Measurements from ENCODE around the gene HNF1B.
"Not testable (repeated sequence)": the region's sequence is repeated elsewhere in the genome, so short reads cannot be mapped to it uniquely, and the experiment has no call there.

HNF1B gene

DNA sequence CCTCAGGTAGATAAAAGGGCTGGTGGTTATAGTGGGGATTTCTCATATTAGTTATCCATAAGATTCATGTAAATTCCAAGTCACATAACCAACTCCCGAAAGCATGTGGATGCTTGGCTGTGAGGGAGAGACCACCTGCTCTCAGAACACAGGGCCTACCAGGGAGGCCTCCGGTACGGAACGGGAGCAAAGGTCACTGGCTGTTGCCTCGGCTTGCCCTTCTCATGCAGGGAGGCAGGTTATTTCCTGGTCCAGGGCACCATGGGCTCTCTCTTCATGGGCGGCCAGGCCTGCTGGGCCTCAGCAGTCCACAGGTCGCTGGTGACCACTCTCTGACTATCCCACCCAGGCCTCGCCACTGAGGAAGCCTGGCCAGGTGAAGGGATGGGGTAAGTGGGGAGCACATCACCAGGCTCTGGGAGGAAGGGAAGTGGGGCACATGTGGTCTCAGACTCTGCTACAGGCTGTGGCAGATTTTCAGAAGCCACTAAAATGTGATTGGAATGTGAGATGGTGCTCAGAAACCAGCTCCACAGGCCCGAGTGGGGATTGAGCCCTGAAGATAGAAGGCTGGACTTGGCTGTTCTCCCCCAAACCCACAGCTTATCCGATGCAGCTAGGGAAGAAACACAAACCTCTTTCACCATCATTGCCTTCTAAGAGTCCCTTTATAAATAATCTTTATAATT is 45.4 kb downstream of the HNF1B start:
- no peak for DNase-seq

DNA sequence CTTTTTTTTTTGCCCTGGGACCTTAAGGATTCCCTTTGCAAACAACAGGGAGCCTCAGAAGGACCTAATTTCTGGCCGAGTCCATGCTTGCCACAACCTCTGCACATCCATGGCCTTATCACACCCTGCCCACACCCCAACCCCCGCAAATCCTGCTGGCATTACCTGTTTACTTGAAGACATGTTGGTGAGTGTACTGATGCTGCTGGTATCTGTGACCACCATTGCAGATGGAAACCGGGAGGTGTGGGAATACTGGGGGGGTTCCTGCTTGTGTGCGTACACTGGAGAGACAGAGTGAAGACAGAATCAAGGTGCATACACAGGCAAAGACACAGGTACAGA is 46.0 kb downstream of the HNF1B start:
- DNase-seq: no peak

DNA sequence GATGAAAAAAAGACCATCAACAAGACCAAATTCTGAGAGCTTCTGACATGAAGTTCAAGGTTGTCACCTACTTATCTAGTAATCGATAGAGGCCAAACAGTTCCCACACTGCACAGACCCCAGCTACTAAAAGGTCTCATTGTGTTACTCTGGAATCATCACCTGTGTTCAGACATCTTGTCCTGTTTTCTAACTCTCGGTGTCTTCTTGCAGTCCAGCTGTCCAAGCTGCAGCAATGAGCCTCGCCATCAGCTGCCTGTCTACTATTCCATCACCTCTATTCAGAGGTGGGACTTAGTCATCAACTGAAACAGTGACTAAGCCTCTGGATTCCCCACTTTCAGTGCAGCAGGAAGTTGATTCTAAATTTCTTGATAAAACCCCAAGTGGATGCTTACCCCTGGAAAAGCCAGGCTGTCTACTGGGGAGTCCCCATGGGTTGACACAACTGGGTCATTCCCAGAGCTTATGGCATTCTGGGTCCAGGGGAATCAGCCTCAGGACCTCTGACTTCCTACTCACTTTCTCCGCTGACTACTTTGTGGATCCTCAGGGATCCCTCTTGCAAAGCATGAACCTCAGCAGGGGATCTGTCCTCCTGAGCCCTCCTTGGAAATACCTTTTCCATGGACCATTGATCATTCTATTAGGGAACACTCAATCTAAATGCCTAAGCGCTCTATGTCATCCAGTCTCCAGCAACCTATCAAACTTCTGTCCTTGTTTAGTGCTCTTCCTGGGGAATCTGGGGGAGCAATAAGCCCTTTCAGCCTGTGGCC is 46.5 kb downstream of the HNF1B start:
- no peak for DNase-seq

DNA sequence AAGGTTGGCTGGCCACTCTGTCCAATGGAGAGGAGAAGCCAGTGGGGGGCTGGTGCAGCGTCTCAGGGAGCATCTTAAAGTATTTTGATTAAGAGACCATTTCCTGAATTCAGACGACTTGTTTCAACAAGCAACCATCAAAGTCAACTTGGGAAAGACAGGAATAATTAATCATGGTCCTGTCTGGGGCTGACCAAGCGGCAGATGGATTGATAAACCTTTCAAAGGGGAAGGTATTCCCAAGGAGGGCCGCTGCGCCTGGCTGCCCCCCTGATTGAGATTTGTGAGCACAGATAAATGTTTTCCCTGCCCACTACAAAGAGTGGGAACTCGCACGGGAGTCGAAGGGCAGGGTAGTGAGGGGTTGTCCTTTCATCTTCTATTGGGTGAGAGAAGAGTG is 47.5 kb downstream of the HNF1B start:
- no peak for DNase-seq

DNA sequence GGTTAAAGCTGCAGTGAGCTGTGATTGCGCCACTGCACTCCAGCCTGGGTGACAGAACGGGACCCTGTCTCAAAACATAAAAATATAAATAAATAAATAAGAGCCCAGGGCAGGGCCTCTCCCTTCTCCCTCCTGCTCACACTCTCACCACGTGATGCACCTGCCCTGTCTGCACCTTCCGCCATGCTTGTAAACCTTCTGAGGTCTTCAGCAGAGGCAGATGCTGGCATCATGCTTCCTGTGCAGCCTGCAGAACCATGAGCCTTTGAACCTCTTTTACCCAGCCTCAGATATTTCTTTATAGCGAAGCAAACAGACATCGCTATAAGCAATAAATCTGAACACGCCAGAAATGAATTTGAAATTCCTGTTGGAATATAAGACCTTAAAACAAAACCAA is 48.5 kb downstream of the HNF1B start:
- DNase-seq: no peak

DNA sequence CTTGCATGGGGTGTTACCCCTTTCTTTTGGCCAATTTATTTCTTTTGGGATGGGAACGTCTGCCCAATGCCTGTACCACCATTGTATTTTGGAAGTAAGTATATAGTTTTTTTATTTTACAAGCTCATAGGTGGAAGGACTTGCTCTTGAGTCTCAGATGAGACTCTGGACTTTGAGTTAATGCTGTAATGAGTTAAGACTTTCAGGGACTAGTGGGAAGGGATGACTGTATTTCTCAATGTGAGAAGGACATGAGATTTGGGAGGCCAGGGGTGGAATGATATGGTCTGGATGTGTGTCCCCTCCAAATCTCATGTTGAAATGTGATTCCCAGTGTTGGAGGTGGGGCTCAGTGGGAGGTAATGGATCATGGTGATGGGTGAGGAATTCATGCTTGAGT is 49.1 kb downstream of the HNF1B start:
- DNase-seq: no peak

DNA sequence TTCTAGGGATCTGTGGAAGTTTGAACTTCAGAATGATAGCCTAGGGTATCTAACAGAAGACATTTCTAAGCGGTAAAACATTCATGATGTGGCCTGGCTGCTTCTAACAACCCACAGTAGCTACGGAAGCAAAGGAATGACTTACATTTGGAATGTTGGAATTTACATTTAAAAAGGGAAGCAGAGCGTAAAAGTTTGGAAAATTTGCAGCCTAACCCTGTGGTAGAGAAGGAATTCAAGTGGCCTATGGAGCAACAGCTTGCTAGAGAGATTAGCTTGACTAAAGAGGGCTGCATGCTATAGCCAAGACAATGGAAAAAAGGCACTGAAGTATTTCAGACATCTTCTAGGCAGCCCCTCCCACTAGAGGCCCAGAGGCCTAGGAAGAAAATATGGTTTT is 50.1 kb downstream of the HNF1B start:
- DNase-seq: no peak

DNA sequence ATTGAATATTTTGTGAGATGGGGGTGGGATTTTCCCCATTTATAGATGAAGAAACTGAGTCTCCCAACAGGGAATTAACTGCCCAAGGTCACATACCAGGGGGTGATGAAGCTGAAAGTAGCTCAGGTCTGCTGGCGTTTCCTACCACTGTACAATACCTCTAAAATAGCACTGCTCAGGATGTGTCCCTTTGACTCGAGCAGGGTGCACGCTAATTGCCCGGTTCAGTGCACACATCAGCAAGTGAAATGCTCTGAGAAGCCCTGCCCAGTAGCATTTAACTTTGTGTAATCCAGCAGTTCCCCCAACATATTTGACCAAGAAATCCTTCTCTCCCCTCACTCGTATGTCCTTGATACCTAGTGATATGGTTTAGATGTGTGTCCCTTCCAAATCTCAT is 51.5 kb downstream of the HNF1B start:
- DNase-seq: no peak

DNA sequence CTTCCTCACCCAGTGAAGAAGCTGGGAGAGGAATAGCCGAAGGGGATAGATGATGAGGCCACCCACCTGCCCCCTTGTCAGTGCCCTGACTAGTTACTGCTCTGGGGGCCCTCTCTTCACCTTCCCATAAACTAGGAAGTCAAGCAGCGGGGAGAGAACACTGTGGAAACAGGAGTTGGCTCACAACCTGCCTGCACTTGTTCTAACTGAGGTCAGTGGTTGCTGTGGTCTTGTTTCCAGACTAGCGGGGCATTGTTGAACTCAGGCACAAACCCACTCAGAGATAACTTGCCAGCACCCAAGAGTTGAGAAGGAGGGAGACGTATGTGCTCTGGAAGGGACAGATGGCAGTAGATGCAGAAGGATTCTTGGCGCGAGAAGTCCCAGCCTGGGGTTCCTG is 53.1 kb downstream of the HNF1B start:
- DNase-seq: no peak

DNA sequence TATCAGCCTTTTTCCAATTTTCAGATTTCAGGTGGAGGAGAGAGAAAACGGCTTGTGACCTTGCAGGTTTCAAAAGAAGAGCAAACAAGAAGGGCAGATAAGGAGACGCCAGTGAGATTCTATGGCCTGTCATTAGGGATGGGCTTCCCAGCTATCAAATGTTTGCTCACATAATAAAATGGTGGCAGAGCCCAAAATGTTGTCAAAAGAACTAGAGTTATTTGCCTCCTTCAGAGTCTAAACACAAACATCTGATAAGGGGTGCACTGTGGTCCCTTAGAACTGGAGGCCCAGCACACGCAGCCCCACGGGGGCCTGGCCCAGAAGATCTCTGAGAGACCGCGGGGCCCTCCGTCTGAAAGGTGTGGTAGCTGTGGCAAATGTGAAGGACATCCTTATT is 55.5 kb downstream of the HNF1B start:
- no peak for DNase-seq

DNA sequence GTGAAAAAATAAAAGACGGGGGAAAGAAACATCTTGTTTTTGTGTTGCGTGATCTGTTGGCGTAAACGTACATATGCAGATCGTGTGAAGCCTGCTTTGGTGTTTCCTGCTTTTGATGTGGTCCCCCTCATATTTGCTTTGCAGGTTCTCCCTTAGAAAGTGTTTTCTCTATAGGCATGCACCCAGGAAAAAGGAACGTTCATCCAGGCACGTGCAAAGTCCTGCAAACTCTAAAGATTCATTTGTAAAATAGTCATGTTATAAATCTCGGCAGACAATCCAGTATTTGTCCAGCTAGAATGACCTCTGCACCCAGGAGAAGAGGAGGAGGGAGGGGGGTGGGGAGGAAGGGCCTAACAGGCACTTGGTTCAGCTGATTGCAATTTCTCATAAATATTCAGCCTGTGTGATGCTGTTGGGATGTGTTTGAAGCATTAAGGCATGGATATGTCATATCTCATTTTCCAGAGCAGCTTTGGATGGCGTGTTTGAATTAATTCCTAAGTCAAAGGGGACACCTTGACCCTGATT is 61.3 kb downstream of the HNF1B start:
- no peak for DNase-seq

DNA sequence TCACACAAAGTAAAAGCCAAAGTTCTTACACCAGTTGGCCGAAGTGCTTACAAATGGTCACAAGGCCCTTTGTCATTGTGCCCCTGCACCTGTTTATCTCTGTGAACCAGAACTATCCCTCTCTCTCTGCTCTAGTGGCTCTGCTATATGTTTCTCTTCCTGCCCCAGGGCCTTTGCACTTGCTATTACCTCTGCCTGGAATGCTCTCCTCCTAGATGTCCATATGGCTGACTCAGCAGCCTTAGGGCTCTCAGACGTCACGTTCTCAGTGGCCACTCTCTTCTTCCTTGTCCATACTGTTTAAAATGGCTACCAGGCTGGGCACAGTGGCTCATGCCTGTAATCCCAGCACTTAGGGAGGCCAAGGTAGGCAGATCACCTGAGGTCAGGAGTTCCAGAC is 62.9 kb downstream of the HNF1B start:
- DNase-seq: no peak

DNA sequence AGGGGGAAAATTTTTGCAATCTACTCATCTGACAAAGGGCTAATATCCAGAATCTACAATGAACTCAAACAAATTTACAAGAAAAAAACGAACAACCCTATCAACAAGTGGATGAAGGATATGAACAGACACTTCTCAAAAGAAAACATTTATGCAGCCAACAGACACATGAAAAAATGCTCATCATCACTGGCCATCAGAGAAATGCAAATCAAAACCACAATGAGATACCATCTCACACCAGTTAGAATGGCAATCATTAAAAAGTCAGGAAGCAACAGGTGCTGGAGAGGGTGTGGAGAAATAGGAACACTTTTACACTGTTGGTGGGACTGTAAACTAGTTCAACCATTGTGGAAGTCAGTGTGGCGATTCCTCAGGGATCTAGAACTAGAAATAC is 64.9 kb downstream of the HNF1B start:
- not testable (repeated sequence) for DNase-seq

DNA sequence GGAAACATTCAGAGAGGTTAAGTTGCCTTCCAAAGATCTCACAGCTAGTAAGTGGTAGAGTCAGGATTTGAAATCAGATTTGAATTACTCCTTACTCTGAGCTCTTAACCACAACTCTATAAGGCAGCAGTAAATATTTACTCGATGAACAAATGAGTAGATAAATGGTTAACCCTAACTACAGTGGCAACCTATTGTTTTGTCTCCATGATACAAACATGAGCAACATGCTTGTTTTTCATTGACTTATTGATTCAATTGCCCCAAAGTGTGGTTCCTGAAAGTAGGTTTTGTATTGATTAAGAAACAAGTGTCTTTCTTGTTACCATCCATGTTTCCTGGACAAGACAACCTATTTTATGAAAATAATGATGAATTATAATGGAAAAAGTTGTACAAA is 66.8 kb downstream of the HNF1B start:
- DNase-seq: no peak

DNA sequence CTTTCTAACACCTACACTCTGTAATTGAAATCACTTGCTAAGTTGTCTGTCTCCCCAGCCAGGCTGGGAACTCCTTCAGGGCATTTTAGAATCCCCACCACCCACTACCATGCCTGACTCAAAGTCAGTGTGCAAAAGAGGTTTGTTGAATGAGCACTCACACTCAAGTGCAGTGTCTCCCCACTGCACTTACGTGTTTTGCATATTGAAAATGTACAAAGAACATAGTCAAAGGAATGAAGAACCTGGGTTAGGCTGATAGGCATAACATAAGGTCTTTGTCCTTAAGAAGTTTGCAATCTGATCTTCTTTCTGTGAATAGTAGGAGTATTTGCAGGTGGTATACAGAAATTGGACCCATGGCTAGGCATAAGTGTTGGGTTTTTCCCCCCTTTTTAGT is 67.8 kb downstream of the HNF1B start:
- no peak for DNase-seq

DNA sequence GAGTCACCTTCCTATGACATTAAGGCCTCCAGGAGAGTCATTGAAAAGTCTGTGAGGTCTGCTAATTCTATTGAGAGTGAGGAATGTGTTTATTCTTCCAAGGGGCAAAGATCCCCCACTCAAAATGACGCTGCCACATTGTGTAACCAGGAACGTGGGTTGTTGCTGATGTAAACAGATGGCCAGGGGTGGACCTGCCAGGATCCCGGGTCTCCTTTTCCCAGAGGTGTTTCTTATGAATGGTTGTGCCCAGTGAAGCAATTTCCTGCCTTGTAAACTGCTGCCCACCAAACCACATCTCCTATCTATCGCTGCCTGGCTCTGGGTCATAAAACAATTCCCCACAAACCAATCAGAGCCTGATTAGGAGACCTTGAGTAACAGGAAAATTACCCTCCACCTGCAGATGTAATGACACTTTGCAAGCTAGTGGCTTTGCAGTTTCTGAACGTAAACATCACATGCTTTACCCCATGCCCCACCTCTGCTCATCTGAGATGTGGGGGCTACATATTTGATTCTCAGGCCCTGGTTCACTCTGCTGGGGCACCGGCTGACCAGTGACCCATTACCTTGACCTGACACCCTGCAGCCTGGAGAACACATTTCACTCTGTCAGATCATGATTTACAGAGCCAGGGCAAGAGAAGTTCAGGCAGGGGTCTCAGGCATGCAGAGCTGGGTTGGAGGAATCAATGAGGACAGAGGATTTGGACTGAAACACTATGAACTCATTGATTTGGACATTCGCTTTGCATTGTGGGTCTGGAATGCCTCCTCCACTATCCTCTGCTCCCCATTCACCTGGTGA is 68.5 kb downstream of the HNF1B start:
- DNase-seq: no peak

DNA sequence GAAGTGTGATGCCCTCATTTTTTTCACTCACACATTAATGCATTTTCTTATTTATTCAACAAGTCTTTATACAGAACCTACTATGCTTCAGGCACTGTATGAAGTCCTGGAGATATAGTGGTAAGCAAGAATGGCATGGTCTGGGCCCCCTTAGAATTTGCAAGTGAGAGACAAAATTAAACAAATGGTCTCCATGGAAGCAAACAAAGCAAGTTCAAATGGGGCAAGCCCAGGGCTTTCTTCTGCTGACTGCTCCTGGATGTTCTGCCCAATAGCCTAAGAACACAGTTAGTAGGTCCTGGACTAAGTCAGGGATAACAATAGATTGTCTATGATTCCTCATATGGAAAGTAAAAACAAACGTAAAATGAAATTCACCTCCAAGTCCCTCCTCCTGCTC is 70.3 kb downstream of the HNF1B start:
- no peak for DNase-seq

DNA sequence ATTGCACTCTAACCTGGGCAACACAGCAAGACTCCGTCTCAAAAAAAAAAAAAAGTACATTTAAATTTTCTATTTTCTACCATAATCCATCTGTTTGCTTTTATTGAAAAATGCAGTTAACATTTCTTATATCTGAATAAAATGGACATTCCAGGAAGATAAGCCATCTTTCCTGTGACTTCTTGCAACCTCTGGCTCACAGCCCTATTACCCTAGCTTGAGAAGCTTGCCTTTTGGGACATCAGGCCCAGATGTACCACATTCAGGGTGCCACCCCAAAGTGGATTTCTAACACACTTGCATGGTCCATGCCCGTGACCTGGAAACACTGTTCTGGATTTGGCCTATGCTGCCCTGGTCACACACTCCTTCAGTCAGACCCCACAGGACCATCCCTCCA is 71.5 kb downstream of the HNF1B start:
- no peak for DNase-seq

DNA sequence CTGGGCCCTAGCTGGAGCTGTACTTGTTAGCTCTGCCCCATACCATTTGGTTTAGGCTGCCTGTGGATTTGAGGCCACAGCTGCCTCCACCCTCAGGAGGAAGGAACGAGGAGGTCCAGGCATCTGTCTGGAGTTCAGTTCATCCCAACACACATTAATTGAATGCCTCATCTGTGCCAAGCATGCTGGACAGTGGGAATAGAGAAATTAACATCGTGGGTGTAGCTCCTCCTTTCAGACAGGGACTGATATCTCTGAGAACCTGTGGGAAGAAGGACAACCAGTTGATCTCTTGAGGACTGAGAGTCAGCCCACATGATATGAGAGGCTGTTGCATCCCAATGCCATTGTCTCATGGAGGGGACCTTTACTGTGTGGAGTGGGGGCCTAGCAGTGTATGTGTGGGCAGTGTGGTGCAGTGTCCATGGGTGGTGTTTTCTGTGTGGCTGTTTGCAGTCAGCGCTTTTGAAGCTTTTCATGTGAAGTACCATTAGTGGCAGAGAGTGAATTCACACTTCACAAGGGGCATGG is 72.2 kb downstream of the HNF1B start:
- no peak for DNase-seq

DNA sequence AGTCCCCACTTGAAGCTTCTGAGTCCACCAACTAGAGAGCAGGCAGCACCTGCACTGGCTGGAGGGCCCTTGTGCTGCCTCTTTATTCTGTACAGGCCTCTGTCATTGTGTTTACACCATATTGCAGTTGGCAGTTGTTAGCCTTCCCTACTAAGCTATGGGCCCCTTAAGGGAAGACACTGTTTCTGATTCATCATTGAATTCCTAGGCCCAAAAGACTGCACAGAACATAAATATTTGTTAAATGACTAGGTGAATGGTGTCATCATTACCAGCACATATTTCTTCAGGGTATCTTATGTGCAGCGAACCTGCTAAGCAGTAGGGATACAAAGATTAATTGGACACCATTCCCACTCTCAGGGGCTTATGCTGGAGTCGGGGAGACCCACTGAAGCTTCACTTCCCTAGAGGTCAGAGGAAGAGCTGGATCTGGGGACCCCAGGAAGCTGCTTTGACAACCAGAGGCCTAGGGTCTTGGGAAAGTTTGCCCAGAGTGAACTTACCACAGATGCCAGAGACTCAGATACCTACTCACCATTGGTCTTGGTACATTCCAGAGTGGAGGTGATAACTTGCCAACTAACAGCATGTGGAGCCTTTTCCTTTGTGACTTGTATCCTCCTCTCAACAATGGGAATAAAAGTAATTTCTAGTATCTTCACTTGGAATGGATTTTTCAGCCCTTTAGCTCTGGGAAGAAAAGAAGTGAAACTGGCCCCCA is 72.9 kb downstream of the HNF1B start:
- DNase-seq: peak; percentile 75

DNA sequence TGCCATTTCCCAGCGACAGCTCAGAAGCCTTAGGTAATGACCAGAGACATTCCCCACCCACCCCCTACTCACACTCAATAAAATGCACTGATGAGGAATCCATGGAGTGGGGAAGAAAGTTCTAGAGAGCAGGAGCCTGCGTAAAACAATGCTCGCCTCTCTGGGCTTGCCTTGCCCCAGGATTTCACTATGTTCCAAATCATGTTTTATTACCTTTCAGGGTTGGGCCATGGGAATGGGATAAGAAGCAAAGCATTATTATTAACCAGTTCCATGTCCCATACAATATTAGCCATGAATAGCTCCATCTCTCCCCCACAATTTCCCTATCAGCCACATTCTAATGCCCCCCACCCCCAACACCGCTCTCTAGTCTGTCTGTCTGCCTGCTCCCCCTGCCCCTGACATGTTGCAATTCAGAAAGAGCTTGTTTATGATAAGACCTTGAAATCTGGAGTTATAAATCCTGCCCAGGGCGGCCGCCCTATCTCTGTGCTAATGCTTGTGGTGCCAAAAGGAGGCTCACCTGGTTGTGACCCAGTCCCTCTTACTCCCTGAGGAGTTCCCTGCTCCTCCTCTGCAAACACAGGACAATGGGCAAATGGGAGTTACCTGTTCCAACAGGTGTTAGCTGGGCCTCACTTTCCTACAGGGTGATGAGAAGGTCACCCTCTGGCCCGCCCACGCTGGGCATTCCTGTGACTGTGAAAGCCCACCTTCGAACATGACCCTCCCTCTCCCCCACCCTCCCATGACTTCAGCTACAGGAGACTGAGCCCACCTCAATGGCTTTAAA is 73.6 kb downstream of the HNF1B start:
- peak; percentile 73 for DNase-seq

DNA sequence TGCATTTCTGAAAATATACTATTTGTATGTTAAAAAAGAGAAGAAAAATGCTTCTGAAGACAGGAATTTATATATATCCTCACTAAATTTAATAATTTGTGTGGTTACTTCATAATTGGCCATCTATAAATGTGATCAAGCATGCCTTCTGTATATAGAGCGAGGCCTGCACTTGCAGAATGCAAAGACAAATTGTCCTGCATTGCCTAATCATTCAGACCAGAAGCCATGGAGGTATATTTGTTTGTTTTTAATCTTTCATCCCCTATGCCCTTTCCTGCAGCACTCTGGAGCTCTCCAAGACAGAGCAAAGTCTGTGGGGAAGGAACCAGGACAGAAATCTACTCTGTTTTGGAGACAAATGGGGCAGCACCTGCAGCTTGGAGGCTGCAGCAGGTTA is 77.8 kb downstream of the HNF1B start:
- DNase-seq: no peak
